Gastroesophageal sphincter (tissue), 4 donors: Measurements from ENCODE around the gene NUDT14. TPM values are rescaled to one million over a fixed set of nuclear protein-coding genes. Genes with fewer than 3 reads are reported as not detected.

Experiments
- ATAC-seq: fragments of 150-250 bp; one replicate; pipeline ENCODE4 v1.9.1; 2016; ENCODE audit warnings: mild to moderate bottlenecking, moderate library complexity
- H3K27ac ChIP-seq, 4 donors: fragments of 200-600 bp; sonication (generic) in 3 of 4; 1 replicate in 3 of 4; 2 replicates in 1 of 4; pipeline ENCODE4 v1.5.1; 2016 to 2019
- H3K27me3 ChIP-seq: fragments of 200-600 bp; sonication (generic); one replicate; pipeline ENCODE4 v1.5.1; 2019
- H3K36me3 ChIP-seq, 2 donors: fragments of 200-600 bp; sonication (generic); one replicate each; pipeline ENCODE4 v1.5.1; 2019; ENCODE audit warnings: control low read depth in 1 of 2
- H3K4me1 ChIP-seq, 3 donors: fragments of 200-600 bp; sonication (generic); 1 replicate in 2 of 3; 2 replicates in 1 of 3; pipeline ENCODE4 v1.5.1; 2016 to 2019; ENCODE audit warnings: control low read depth in 2 of 3
- H3K4me3 ChIP-seq, 2 donors: fragments of 200-600 bp; sonication (generic); one replicate each; pipeline ENCODE4 v1.5.1; 2019; ENCODE audit warnings: mild to moderate bottlenecking in 1 of 2, moderate library complexity in 1 of 2
- H3K9me3 ChIP-seq, 3 donors: fragments of 200-600 bp; sonication (generic); one replicate each; pipeline ENCODE4 v1.5.1; 2017 to 2019; ENCODE audit warnings: control low read depth in 2 of 3
- EP300 ChIP-seq: sonication (generic); formaldehyde crosslinking; IDR thresholded peaks from one replicate; pipeline ENCODE4 v1.6.1; 2017; ENCODE audit warnings: antibody characterized with exemption, mild to moderate bottlenecking
- POLR2A ChIP-seq, 2 donors: fragments of 450-650 bp; IDR thresholded peaks; one replicate each; pipeline ENCODE4 v1.6.1; 2017; ENCODE audit warnings: antibody characterized with exemption in 2 of 2, mild to moderate bottlenecking in 2 of 2, moderate library complexity in 1 of 2
- POLR2AphosphoS5 ChIP-seq: sonication (generic); formaldehyde crosslinking; IDR thresholded peaks from one replicate; pipeline ENCODE4 v1.6.1; 2017; ENCODE audit warnings: antibody characterized with exemption
- WGBS, 2 donors: methylation state at CpG; one replicate each; pipeline ENCODE4 v1.1.5; 2018; ENCODE audit warnings: low coverage in 1 of 2; 5-methylcytosine and 5-hydroxymethylcytosine counted together
- total RNA-seq, 4 donors: library from RNA; depleted of rRNA; stranded (reverse); fragments of >200 nt; gene quantifications; one replicate each; pipeline ENCODE4 v1.1.0, GENCODE V29; 2016
- TF ChIP-seq, protein P1 (sequence below), 4 experiments: fragments of 200-600 bp in 2 of 4; fragments of 450-650 bp in 2 of 4; sonication (generic) in 1 of 4; IDR thresholded peaks; one replicate each; pipeline ENCODE4 v1.5.1; 2017 to 2019; ENCODE audit warnings: antibody characterized with exemption in 4 of 4, mild to moderate bottlenecking in 2 of 4, moderate library complexity in 2 of 4

Gene NUDT14
- total RNA-seq, 4 donors from 2014 or later = 3.4 to 8.4 (median 4.6) TPM

DNA sequence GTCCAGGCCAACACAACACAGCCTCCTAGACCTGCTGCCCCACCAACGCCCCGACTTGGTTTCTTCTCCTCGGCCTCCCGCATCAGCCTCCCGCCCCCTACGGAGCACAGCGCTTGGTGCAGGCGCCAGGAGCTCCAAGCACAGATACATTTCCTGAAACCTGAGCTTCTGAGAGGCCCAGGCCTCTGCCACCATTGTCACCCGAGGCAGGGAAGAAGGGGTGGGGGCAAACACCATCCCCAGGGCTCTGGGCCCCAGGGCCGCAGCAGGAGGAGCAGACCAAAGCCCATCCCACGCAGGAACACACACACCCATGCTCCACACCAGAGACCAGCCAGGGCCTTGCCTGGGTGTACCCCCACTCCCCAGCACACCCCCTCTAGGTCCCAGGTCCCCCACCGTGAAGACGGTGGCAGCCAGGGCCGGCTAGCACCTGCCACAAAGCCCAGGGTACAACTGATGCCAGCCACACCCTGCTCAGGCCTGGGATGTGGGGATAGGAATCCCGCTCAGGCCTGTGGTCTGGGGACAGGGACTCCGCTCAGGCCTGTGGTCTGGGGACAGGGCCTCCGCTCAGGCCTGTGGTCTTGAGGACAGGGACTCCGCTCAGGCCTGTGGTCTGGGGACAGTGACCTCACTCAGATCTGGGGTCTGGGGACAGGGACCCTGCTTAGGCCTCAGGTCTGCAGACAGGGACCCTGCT is 17.9 kb downstream of the NUDT14 start:
- no peak for TF ChIP-seq POLR2AphosphoS5
- TF ChIP-seq, protein P1, sequence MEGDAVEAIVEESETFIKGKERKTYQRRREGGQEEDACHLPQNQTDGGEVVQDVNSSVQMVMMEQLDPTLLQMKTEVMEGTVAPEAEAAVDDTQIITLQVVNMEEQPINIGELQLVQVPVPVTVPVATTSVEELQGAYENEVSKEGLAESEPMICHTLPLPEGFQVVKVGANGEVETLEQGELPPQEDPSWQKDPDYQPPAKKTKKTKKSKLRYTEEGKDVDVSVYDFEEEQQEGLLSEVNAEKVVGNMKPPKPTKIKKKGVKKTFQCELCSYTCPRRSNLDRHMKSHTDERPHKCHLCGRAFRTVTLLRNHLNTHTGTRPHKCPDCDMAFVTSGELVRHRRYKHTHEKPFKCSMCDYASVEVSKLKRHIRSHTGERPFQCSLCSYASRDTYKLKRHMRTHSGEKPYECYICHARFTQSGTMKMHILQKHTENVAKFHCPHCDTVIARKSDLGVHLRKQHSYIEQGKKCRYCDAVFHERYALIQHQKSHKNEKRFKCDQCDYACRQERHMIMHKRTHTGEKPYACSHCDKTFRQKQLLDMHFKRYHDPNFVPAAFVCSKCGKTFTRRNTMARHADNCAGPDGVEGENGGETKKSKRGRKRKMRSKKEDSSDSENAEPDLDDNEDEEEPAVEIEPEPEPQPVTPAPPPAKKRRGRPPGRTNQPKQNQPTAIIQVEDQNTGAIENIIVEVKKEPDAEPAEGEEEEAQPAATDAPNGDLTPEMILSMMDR (IDR thresholded peaks at IDR 0.05) = no peak
- no peak for TF ChIP-seq EP300
- TF ChIP-seq POLR2A (IDR thresholded peaks at IDR 0.05) = no peak
- Histone ChIP-seq H3K4me1 (peaks cover 0 to 16% (median 10%) of the 10 kb centered on the region in 3 donors), H3K9me3 (no peaks in the 10 kb centered on the region), H3K36me3 (no peaks in the 10 kb centered on the region), H3K27ac (no peak overlapping the region), H3K4me3 (no peak overlapping the region), H3K27me3 (peaks cover 49% of the 10 kb centered on the region)
- ATAC-seq = no peak
- WGBS, 2 donors = no CpG with 5 or more reads among the region's 18 CpGs

DNA sequence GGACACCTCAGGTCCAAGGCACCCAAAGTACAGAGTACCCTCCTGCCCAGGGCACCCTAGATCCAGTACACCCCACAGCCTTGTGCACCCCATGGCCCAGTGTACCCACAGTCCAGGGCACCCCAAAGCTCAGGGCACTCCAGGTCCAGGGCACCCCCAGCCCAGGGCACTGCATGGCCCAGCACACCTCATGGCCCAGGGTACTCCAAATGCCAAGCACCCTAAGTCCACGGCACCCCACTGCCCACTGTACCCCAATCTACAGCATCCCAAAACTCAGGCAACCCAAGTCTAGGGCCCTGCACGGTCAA is 18.5 kb downstream of the NUDT14 start:
- ATAC-seq = no peak
- Histone ChIP-seq H3K27ac (no peak overlapping the region), H3K4me1 (peaks cover 0 to 11% (median 7%) of the 10 kb centered on the region in 3 donors), H3K4me3 (no peak overlapping the region), H3K27me3 (peaks cover 46% of the 10 kb centered on the region), H3K36me3 (no peaks in the 10 kb centered on the region), H3K9me3 (no peaks in the 10 kb centered on the region)
- no CpG with 5 or more reads among the region's 2 CpGs for WGBS, 2 donors
- TF ChIP-seq EP300 = no peak
- TF ChIP-seq POLR2AphosphoS5 = no peak
- TF ChIP-seq POLR2A (IDR thresholded peaks at IDR 0.05) = no peak
- TF ChIP-seq, protein P1 (IDR thresholded peaks at IDR 0.05) = no peak

DNA sequence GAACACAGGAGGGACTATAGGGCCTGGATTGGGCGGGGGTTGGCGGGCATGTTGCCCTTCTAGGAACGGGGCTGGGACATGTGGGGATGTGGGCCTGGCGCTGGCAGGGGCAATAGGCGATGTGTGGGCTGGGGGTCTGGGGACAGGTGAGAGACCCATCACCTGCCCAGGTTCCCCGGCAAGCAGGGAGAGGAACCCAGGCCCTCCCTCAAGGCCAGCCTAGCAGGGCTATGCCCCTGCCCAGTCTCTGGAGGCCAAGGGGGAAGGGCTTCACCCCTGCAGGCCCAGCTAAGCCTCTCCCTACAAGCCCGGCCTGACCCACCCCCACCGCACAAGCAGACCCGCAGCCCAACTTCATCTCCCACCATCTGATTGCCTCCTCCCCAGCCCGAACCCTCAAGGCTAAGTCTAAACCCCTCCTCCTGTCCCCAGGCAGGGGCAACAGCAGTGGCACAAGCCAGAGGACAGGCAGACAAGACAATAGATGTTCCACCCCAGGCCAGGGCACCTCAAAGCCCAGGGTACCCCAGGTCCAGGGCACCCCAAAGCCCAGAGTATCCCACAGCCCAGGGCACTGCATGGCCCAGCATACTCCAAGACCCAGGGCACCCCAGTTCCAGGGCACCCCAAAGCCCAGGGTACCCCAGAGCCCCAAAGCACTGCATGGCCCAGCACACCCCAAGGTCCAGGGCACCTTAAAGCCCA is 19.0 kb downstream of the NUDT14 start:
- no peak for ATAC-seq
- TF ChIP-seq EP300 (no peak), POLR2A (IDR thresholded peaks at IDR 0.05) (no peak), POLR2AphosphoS5 (no peak)
- TF ChIP-seq, protein P1 (IDR thresholded peaks at IDR 0.05) = no peak
- no peak overlapping the region for H3K27ac ChIP-seq
- H3K9me3 ChIP-seq = no peaks in the 10 kb centered on the region
- no peaks in the 10 kb centered on the region for H3K36me3 ChIP-seq
- 80% methylated on average over 1 of the region's 10 CpGs; no CpG with 5 or more reads in 1 of the 2 donors for WGBS, 2 donors
- peaks cover 41% of the 10 kb centered on the region for H3K27me3 ChIP-seq
- peaks cover 0 to 6% (median 6%) of the 10 kb centered on the region in 3 donors for H3K4me1 ChIP-seq
- H3K4me3 ChIP-seq = no peak overlapping the region

DNA sequence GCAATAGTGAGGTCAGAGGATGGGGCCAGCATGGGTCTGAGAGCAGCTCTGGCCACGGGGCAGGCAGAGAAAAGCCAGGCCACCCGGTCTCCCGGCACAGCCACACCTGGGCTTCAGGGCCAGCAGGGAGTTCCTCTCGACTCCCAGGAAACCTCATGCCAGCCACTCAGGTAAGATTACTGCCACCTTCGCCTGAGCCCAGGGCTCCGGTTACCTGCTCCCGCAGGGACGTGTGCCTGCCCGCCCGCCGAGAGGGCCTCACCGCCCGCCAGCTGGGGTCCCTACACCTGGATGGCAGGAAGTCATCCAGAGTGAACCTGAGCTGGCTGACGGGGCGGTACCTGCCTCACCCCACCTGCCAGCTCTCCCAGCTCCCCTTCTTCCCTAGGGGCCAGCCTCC is 19.8 kb downstream of the NUDT14 start:
- Histone ChIP-seq H3K4me3 (no peak overlapping the region), H3K9me3 (no peaks in the 10 kb centered on the region), H3K4me1 (no peaks in the 10 kb centered on the region), H3K27me3 (peaks cover 33% of the 10 kb centered on the region), H3K36me3 (no peaks in the 10 kb centered on the region), H3K27ac (no peak overlapping the region)
- ATAC-seq = no peak
- 77% methylated on average over 4 of the region's 15 CpGs; no CpG with 5 or more reads in 1 of the 2 donors for WGBS, 2 donors
- TF ChIP-seq POLR2AphosphoS5 (no peak), POLR2A (IDR thresholded peaks at IDR 0.05) (no peak), EP300 (no peak)
- TF ChIP-seq, protein P1 (IDR thresholded peaks at IDR 0.05) = no peak

DNA sequence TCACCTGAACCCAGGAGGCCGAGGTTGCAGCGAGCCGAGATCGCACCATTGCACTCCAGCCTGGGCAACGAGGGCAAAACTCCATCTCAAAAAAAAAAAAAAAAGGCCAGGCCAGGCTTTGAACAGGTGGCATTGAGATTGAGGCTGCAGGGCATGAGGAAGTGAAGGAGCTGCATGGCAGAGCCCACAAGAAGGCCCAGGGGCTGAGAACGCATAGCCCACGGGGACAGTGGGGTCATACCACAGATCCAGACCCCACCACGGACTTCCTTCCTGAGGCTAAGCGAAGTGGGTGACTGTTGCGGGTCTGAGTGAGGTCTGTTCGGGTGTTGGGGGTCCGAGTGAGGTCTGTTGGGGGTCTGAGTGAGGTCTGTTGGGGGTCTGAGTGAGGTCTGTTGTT is 20.3 kb downstream of the NUDT14 start:
- peaks cover 28% of the 10 kb centered on the region for H3K27me3 ChIP-seq
- H3K9me3 ChIP-seq = no peaks in the 10 kb centered on the region
- no peaks in the 10 kb centered on the region for H3K4me1 ChIP-seq
- H3K27ac ChIP-seq = no peak overlapping the region
- no peak overlapping the region for H3K4me3 ChIP-seq
- H3K36me3 ChIP-seq = no peaks in the 10 kb centered on the region
- TF ChIP-seq POLR2A (IDR thresholded peaks at IDR 0.05) (no peak), POLR2AphosphoS5 (no peak), EP300 (no peak)
- TF ChIP-seq, protein P1 (IDR thresholded peaks at IDR 0.05) = no peak
- no peak for ATAC-seq
- WGBS, 2 donors = 77 to 100% methylated on average over 5 to 11 of the region's 12 CpGs
